ENCODE results near the gene CWC27.
A peak's percentile ranks its signal among the peaks of the same experiment; 100 is the strongest.

Gene CWC27

DNA sequence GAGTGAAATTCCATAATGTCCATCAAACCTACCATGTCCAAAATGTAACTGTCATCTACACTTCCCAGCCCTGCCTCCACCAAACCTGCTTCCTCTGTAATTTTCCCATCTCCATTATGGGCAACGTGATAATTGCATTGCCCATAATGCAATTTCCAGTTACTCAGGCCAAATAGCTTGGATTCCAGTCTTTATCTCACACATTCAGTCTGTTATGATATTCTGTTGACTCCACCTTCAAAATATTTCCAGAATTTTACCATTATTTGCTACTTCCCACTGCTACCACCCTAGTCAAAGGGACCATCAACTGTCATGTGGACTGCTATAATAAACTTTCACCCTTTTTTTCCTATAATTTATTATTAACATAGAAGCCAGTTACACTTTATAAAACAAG, 256.0 kb downstream of the CWC27 start:
- TF ChIP-seq, protein P1, sequence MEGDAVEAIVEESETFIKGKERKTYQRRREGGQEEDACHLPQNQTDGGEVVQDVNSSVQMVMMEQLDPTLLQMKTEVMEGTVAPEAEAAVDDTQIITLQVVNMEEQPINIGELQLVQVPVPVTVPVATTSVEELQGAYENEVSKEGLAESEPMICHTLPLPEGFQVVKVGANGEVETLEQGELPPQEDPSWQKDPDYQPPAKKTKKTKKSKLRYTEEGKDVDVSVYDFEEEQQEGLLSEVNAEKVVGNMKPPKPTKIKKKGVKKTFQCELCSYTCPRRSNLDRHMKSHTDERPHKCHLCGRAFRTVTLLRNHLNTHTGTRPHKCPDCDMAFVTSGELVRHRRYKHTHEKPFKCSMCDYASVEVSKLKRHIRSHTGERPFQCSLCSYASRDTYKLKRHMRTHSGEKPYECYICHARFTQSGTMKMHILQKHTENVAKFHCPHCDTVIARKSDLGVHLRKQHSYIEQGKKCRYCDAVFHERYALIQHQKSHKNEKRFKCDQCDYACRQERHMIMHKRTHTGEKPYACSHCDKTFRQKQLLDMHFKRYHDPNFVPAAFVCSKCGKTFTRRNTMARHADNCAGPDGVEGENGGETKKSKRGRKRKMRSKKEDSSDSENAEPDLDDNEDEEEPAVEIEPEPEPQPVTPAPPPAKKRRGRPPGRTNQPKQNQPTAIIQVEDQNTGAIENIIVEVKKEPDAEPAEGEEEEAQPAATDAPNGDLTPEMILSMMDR (IDR thresholded peaks at IDR 0.05; ENCODE audit: low read depth, low read length), result no peak
- no peak overlapping the region for H3K4me3 ChIP-seq (replicated peaks in 1 of 2; ENCODE audit: low read depth in 2 of 2, low read length in 2 of 2)
- DNase-seq (ENCODE audit: low read depth in 2 of 2), result no peak

DNA sequence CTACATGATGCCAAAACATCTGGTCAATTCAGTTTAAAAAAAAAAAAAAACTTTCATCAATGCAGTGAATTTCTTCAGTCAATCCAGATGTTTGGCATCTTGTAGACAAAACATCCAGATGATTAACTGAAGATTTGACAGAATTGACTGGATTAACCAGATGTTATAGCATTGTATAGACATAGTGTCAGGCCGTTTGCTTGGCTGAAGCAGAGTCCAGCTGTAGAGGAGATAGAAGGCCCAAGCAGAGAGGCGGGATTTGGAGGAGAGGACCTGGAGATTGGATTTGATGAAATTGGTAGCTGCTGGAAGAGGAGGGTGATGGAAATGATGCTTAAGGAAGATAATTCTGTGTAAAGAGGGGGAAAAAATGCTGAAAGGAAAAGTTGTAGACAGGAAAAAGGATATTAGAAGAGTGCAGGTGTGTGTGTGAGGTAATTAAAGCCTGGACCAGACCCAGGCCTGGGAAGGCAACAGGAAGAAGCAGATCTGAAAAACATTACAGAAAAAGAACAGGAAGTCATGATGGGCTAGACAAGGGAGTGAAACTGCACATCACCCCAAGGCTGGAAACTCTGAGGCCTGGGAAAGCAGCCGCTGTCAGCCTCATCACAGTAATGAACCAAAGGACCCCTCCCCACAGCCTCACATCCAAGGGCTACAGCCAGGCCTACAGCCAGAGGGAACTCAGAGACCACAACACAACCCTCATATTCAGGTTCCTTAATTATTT, 258.3 kb downstream of the CWC27 start:
- H3K4me3 ChIP-seq (replicated peaks in 1 of 2; ENCODE audit: low read depth in 2 of 2, low read length in 2 of 2), result no peak overlapping the region
- TF ChIP-seq, protein P1 (IDR thresholded peaks at IDR 0.05; ENCODE audit: low read depth, low read length), result no peak
- no peak for DNase-seq (ENCODE audit: low read depth in 2 of 2)

DNA sequence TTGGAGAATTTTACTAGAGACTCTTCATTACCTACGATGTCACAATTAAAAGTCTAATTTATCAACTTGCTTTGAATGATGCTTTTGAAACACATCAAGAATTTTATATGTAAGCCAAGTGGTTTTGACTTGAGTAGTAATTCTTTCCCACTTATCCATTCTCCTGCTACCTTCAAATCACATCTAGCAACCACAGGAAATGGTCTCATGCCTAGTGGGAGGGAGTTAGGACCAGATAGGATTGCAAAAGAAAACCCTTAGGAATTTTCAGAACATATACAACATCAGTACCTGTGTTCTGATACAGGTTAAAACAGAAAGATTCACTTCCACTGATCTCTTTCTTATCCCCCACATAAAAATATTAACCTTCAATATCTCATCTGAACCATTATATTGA, 260.4 kb downstream of the CWC27 start:
- H3K4me3 ChIP-seq (replicated peaks in 1 of 2; ENCODE audit: low read depth in 2 of 2, low read length in 2 of 2), result no peak overlapping the region
- DNase-seq (ENCODE audit: low read depth in 2 of 2), result peak in 1 of 2 donors; percentile 46
- TF ChIP-seq, protein P1 (IDR thresholded peaks at IDR 0.05; ENCODE audit: low read depth, low read length), result no peak

DNA sequence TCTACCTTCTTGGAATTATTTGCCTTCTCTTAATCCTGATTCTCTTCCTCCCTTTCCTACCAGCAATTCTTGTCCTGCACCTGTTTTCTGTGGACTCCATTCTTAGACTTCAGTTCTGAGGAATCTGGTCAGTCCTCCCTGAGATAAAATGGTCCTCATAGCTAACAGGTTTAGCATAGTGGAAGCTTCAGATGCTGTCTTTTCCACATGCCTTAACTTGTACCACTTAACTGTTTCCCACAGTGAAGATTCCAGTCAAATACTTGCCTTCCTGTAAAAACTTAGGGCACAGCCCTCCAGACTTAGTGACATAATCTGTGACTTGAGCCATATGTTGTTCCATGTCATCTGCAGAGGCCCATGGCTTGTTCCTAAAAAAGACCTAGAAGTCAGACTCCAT, 261.3 kb downstream of the CWC27 start:
- TF ChIP-seq, protein P1 (IDR thresholded peaks at IDR 0.05; ENCODE audit: low read depth, low read length), result no peak
- DNase-seq (ENCODE audit: low read depth in 2 of 2), result no peak
- H3K4me3 ChIP-seq (replicated peaks in 1 of 2; ENCODE audit: low read depth in 2 of 2, low read length in 2 of 2), result no peak overlapping the region

DNA sequence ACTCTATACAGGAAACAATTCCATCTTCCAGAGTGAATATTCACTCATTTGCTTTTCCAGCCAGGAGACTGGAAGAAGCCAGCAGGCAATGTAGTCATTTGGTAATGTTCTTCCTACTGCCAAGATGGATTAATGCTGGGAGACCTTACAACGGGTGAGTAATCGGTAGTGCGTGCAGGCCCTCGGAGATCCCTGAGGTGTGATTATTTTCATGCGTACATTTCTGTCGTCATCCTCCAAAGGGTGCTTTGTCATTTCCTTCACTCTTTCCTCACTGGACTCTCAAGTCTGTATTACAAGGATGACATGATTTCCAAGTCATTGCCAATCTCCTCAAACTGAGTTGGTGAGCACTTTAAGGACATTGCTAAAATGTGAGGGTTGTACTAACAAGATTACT, 263.5 kb downstream of the CWC27 start:
- TF ChIP-seq, protein P1 (IDR thresholded peaks at IDR 0.05; ENCODE audit: low read depth, low read length), result no peak
- no peak overlapping the region for H3K4me3 ChIP-seq (replicated peaks in 1 of 2; ENCODE audit: low read depth in 2 of 2, low read length in 2 of 2)
- peak; percentile 94 to 100 for DNase-seq (ENCODE audit: low read depth in 2 of 2)

DNA sequence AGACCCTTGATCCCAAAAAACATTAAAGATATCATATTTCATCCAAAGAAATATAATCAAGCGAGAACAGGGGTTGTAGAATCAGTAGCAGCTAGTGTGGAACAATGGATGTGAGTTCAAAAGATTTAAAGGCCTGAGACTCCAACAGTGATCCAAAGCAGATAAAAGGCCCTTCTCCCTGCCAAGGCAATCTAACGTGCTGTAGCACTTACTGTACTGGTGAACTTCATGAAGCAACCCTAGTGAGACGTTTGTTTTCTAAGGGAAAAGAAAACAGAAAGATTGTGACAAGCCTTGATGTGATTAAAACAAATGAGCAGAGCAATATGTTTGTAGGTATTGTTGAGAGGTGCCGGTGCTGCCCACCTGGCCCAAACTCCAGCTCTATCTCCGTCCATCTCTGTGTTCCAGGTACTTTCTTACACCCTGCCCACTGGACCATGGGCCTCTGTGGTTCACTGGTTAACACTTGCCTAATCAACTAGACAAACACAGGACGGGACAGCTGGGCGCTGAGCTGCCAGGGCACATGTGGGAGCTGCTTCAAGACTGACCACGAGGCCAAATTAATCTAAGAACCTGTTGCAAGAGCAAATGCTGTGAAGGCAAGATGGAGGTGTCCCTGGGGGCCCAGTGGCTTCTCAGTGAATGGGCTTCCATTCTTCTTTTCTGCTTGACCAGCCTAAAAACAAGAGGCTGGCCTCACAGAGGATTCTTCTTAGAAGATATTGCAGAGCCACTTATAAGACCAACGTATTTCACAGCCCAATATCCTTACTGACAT, 265.5 kb downstream of the CWC27 start:
- no peak overlapping the region for H3K4me3 ChIP-seq (replicated peaks in 1 of 2; ENCODE audit: low read depth in 2 of 2, low read length in 2 of 2)

More for the DNA sequence above, 265.5 kb downstream of the CWC27 start:
- DNase-seq (ENCODE audit: low read depth in 2 of 2), result peak; percentile 41 to 49
- TF ChIP-seq, protein P1 (IDR thresholded peaks at IDR 0.05; ENCODE audit: low read depth, low read length), result no peak
